ENCODE results near the gene SULT1A1.

The SULT1A1 gene

DNA sequence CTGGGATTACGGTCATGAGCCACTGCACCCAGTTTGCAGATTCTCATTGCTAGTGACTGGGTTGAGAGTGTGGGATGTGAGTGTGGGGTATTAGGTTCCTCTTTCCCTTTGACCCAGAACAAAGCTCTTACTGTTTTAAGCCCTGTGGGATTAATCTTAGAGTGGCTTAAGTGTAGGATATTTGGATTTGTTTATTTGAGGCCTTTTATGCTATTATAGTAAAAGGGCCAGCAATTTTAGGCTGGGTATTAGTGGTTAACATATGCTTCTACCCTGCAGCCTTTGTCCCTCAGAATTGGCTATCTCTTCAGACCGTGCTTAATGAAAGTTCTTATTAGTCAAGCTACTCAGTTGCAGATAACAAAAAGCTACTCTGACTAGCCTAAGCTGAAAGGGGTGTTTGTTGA, 52.9 kb downstream of the SULT1A1 start:
- no peak for DNase-seq (ENCODE audit: low read depth)

GRCh38 chr16:28555561-28555960, 54.3 kb downstream of the SULT1A1 start:
- DNase-seq (ENCODE audit: low read depth): no peak
